Suprapubic skin (tissue), 4 donors: ENCODE results near the gene C1QTNF4.

Experiments
- EP300 ChIP-seq: sonication (generic); formaldehyde crosslinking; IDR thresholded peaks from one replicate; pipeline ENCODE4 v1.6.1; 2017; ENCODE audit warnings: antibody characterized with exemption
- POLR2A ChIP-seq, 2 donors: fragments of 450-650 bp; IDR thresholded peaks; one replicate each; pipeline ENCODE4 v1.6.1; 2017; ENCODE audit warnings: antibody characterized with exemption in 2 of 2, mild to moderate bottlenecking in 2 of 2, moderate library complexity in 2 of 2
- POLR2AphosphoS5 ChIP-seq, 3 donors: sonication (generic); formaldehyde crosslinking; IDR thresholded peaks; one replicate each; pipeline ENCODE4 v1.6.1; 2017; ENCODE audit warnings: antibody characterized with exemption in 3 of 3
- TF ChIP-seq, protein P1 (sequence below), 2 donors: fragments of 200-600 bp in 1 of 2; fragments of 450-650 bp in 1 of 2; sonication (generic) in 1 of 2; IDR thresholded peaks; one replicate each; pipeline ENCODE4 v1.5.1; 2016 to 2019; ENCODE audit warnings: antibody characterized with exemption in 2 of 2, mild to moderate bottlenecking in 1 of 2, moderate library complexity in 1 of 2

DNA sequence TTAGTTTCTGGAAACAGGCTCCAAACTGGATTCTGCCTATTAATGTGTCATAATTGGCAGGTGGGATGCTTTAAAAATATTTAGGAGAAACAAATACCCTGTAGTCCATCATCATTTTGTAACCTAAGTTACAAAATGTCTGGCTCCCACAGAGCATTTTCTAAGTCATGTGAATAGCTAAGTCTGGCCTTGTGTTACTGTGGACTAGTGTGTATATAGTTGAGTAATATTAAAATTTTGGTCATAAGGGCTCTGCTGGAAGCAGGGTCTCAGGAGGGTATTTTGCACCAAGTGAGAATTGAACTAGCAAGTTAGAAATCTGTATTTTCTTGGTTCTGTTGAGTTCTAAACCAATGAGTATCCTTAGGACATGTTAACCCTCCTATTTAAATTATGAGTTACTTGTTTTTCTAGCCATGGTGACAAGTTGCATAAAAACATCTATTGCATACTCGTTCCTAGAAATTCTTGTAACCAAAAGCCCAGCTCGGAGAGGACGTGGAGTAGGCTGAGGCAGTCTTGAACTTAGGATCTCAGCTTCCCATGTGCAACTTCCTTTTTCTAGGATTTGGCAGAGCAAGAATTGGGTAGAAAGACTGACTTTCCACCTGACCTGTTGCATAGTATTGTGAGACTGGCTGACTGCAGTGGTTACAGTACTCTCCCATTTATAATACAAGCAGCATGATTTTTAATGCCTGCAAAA lies 23.4 kb downstream of the C1QTNF4 start:
- TF ChIP-seq POLR2A (IDR thresholded peaks at IDR 0.05) (no peak), POLR2AphosphoS5 (IDR thresholded peaks at IDR 0.05) (no peak), EP300 (no peak)
- TF ChIP-seq, protein P1, sequence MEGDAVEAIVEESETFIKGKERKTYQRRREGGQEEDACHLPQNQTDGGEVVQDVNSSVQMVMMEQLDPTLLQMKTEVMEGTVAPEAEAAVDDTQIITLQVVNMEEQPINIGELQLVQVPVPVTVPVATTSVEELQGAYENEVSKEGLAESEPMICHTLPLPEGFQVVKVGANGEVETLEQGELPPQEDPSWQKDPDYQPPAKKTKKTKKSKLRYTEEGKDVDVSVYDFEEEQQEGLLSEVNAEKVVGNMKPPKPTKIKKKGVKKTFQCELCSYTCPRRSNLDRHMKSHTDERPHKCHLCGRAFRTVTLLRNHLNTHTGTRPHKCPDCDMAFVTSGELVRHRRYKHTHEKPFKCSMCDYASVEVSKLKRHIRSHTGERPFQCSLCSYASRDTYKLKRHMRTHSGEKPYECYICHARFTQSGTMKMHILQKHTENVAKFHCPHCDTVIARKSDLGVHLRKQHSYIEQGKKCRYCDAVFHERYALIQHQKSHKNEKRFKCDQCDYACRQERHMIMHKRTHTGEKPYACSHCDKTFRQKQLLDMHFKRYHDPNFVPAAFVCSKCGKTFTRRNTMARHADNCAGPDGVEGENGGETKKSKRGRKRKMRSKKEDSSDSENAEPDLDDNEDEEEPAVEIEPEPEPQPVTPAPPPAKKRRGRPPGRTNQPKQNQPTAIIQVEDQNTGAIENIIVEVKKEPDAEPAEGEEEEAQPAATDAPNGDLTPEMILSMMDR (IDR thresholded peaks at IDR 0.05) = no peak
